A673 (cell line): ENCODE results near the gene RXFP4. TPM values are rescaled to one million over a fixed set of nuclear protein-coding genes. Genes with fewer than 3 reads are reported as not detected.

Experiments used
- BruUV-seq: library from RNA; stranded (reverse); fragments of 400-500 nt; replicated peaks from 2 replicates; lab custom pipeline; 2021; lab: Mats Ljungman, UMichigan
- CTCF ChIA-PET: fragments of 300-600 bp; sonication (Branson Sonifier 250); formaldehyde crosslinking; loops from one replicate; lab custom pipeline; 2022; ENCODE audit warnings: antibody characterized with exemption; lab: Charles Lee
- POLR2A ChIA-PET: fragments of 300-600 bp; sonication (Branson Sonifier 250); formaldehyde crosslinking; loops from one replicate; lab custom pipeline; 2022; ENCODE audit warnings: antibody characterized with exemption; ENCODE audit not compliant: low non-redundant PET; lab: Charles Lee
- DNase-seq: peaks from one replicate; pipeline ENCODE4 v3.0.0-alpha.2; 2015; ENCODE audit warnings: low spot score
- H3K27ac ChIP-seq: fragments of 200-600 bp; sonication (generic); 2 replicates; pipeline ENCODE4 v1.5.1; 2016; ENCODE audit warnings: mixed run types, low read depth, mild to moderate bottlenecking, mixed read lengths, antibody characterized with exemption, low read length; ENCODE audit not compliant: poor library complexity, severe bottlenecking
- H3K27me3 ChIP-seq: fragments of 200-600 bp; sonication (generic); replicated peaks from 2 replicates; pipeline ENCODE4 v1.6.1; 2017; ENCODE audit warnings: mixed run types, low read depth, mild to moderate bottlenecking, mixed read lengths, antibody characterized with exemption, low read length; ENCODE audit not compliant: insufficient read depth, poor library complexity
- H3K36me3 ChIP-seq: fragments of 200-600 bp; sonication (generic); 2 replicates; pipeline ENCODE4 v1.6.1; 2016; ENCODE audit warnings: mixed run types, mild to moderate bottlenecking, mixed read lengths, antibody characterized with exemption, low read length; ENCODE audit not compliant: insufficient read depth, poor library complexity, severe bottlenecking
- H3K4me1 ChIP-seq: fragments of 200-600 bp; sonication (generic); 2 replicates; pipeline ENCODE4 v1.6.1; 2017; ENCODE audit warnings: mixed run types, mild to moderate bottlenecking, mixed read lengths, antibody characterized with exemption, low read length; ENCODE audit not compliant: insufficient read depth, poor library complexity, severe bottlenecking
- H3K4me3 ChIP-seq: fragments of 200-600 bp; sonication (generic); 2 replicates; pipeline ENCODE4 v1.5.1; 2016; ENCODE audit warnings: low read depth, mixed run types, mild to moderate bottlenecking, mixed read lengths, low read length; ENCODE audit not compliant: poor library complexity, severe bottlenecking
- H3K9me3 ChIP-seq: fragments of 200-600 bp; sonication (generic); 2 replicates; pipeline ENCODE4 v1.6.1; 2016; ENCODE audit warnings: mixed run types, low read depth, mild to moderate bottlenecking, mixed read lengths, antibody characterized with exemption, low read length; ENCODE audit not compliant: poor library complexity, severe bottlenecking
- EZH2 ChIP-seq: fragments of 200-600 bp; sonication (generic); IDR thresholded peaks from 2 replicates; pipeline ENCODE4 v1.6.1; 2017; ENCODE audit warnings: borderline replicate concordance, low read depth, mild to moderate bottlenecking, mixed read lengths, antibody characterized with exemption, low read length; ENCODE audit not compliant: poor library complexity, severe bottlenecking
- intact Hi-C: fragments of 100-400 bp; cut with micrococcal nuclease; formaldehyde crosslinking; loops from one replicate; pipeline ENCODE4 v1.10.0; 2022; ENCODE audit not compliant: unreplicated experiment
- total RNA-seq: library from RNA; stranded (reverse); gene quantifications from 2 replicates; pipeline ENCODE4 v1.2.3, GENCODE V29; 2021
- TF ChIP-seq, protein P1 (sequence below): fragments of 300-800, 200-600 bp; sonication (generic); conservative IDR thresholded peaks from 2 replicates; pipeline ENCODE4 v1.5.1; 2017; ENCODE audit warnings: low read depth, mild to moderate bottlenecking, antibody characterized with exemption, low read length, moderate library complexity, mixed read lengths

RXFP4 gene
- total RNA-seq, 1 experiment from 2014 or later: not detected

DNA sequence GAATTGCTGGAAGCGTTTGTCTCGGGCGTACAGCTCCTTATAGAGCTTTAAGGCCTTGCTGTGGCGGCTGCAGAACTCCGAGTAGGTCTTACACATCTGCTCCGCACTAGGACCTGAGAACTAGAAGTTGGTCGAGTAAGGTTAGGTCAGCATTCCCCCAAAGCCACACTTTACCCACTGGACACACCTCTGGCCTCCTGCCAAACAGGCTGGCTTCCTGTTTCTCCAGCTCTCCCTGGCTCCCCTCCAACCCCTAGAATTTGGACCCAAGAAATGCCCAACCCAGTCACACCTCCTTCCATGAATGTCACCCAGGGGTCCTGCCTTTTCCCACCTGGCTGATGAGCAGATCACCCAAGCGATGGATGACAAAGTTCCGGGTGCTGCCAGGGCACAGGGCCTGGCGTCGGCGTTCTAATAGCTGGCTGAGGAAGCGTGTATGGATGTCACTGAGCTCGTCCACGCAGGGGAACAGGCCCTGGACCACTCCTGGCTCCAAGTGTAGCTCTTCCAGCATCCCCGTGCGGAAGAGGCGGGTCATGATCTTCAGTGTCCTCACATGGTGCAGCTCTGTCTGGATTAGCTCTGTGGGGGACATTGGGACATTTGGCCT is 21.3 kb downstream of the RXFP4 start:
- no TSS peak for BruUV-seq
- no peaks in the 10 kb centered on the region for H3K27me3 ChIP-seq
- no peak for DNase-seq
- TF ChIP-seq EZH2: no peak
- TF ChIP-seq, protein P1, sequence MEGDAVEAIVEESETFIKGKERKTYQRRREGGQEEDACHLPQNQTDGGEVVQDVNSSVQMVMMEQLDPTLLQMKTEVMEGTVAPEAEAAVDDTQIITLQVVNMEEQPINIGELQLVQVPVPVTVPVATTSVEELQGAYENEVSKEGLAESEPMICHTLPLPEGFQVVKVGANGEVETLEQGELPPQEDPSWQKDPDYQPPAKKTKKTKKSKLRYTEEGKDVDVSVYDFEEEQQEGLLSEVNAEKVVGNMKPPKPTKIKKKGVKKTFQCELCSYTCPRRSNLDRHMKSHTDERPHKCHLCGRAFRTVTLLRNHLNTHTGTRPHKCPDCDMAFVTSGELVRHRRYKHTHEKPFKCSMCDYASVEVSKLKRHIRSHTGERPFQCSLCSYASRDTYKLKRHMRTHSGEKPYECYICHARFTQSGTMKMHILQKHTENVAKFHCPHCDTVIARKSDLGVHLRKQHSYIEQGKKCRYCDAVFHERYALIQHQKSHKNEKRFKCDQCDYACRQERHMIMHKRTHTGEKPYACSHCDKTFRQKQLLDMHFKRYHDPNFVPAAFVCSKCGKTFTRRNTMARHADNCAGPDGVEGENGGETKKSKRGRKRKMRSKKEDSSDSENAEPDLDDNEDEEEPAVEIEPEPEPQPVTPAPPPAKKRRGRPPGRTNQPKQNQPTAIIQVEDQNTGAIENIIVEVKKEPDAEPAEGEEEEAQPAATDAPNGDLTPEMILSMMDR: no peak
- H3K4me1 ChIP-seq: peaks cover 26% of the 10 kb centered on the region
- H3K9me3 ChIP-seq: no peaks in the 10 kb centered on the region
- CTCF ChIA-PET: interaction anchor here (0.5 to 0.6 kb wide), 2 partner anchors 16 to 121 kb away, joined by 3 to 5 read pairs; partner anchors contain the start of gene ARHGEF2
- H3K27ac ChIP-seq: no peak overlapping the region
- H3K36me3 ChIP-seq: peaks cover 92% of the 10 kb centered on the region
- no peak overlapping the region for H3K4me3 ChIP-seq
- POLR2A ChIA-PET: no interaction called here
- intact Hi-C loops: no loop called here

DNA sequence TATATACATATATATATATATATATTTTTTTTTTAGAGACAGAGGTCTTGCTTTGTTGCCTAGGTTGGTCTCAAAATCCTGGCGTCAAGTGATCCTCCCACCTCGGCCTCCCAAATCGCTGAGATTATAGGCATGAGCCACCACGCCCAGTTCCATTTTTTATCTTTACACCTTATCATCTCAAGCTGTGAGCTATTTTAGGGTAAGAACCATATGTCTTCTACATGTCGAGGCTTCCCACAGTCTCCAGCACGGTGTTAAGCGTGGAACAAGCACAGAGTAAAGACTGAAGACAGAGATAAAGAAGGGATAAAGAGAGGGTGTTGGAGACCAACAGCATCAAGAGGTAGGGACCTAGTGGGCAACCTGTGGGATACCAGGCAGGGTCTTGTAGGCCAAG is 22.8 kb downstream of the RXFP4 start:
- no peaks in the 10 kb centered on the region for H3K9me3 ChIP-seq
- ChIA-PET CTCF (no interaction called here), POLR2A (no interaction called here)
- H3K4me1 ChIP-seq: peaks cover 41% of the 10 kb centered on the region
- no peak overlapping the region for H3K27ac ChIP-seq
- no peak for TF ChIP-seq EZH2
- TF ChIP-seq, protein P1: no peak
- BruUV-seq: no TSS peak
- no peak for DNase-seq
- H3K27me3 ChIP-seq: no peaks in the 10 kb centered on the region
- intact Hi-C loops: no loop called here
- no peak overlapping the region for H3K4me3 ChIP-seq
- H3K36me3 ChIP-seq: peaks cover 94% of the 10 kb centered on the region

DNA sequence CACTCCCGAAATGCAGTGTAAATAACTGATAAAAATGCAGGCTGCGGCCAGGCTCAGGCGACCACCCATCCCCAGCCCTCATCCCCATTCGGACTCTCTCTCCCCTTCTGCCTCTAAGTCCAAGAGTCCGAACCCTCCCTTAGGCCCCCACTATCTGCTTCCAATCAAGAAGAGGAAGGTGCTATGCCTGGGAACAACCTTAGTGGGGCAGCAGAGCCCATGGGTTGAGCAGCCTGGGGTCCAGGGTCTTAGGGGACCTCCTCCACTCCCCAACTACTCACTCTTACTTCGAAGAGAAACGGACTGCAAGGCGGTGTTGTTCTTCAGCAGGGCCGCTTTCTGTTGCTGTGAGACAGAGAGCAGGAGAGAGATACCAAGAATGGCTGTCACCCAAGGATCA is 24.7 kb downstream of the RXFP4 start:
- Histone ChIP-seq H3K27me3 (no peaks in the 10 kb centered on the region), H3K36me3 (peaks cover 85% of the 10 kb centered on the region), H3K4me3 (no peak overlapping the region), H3K27ac (peak overlapping the region; percentile 37), H3K9me3 (no peaks in the 10 kb centered on the region), H3K4me1 (peaks cover 48% of the 10 kb centered on the region)
- POLR2A ChIA-PET: no interaction called here
- intact Hi-C loops: no loop called here
- CTCF ChIA-PET: interaction anchor here (0.8 kb wide), 1 partner anchor 23 kb away, joined by 3 read pairs; no protein-coding TSS in a partner anchor
- no peak for DNase-seq
- TF ChIP-seq EZH2: no peak
- TF ChIP-seq, protein P1: peak; percentile 36; the same call in 1 of the 2 replicates
- no TSS peak for BruUV-seq
